OCI-LY7 (cell line): ENCODE data around the gene TMEM140.

Experiments
- CTCF ChIP-seq: fragments of 200-600 bp; sonication (generic); conservative IDR thresholded peaks from 2 replicates; pipeline ENCODE4 v1.5.1; 2014; ENCODE audit warnings: mild to moderate bottlenecking, antibody characterized with exemption, low read length, moderate library complexity, mixed read lengths
- EZH2phosphoT487 ChIP-seq: fragments of 200-600 bp; sonication (generic); IDR thresholded peaks from 2 replicates; pipeline ENCODE4 v1.6.1; 2018; ENCODE audit warnings: low read depth, borderline replicate concordance, mild to moderate bottlenecking, mixed run types, antibody characterized with exemption, low read length, moderate library complexity, mixed read lengths

- TF ChIP-seq CTCF (no peak), EZH2phosphoT487 (no peak)
Observed at GRCh38 chr7:135186841-135187253, 39.0 kb downstream of the TMEM140 start.
